CD14-positive monocyte (primary cell): Measurements from ENCODE around the gene P3H4. TPM values are rescaled to one million over a fixed set of nuclear protein-coding genes. Genes with fewer than 3 reads are reported as not detected.

Source experiments
- DNase-seq, 3 donors: peaks; one replicate each; pipeline ENCODE4 v3.0.0-alpha.2; 2011 to 2022
- H2AFZ ChIP-seq: 2 replicates; pipeline ENCODE4 v1.6.0; 2012; ENCODE audit warnings: mild to moderate bottlenecking, low read depth, low read length, inconsistent platforms; ENCODE audit not compliant: insufficient read depth, poor library complexity, severe bottlenecking
- H3K27ac ChIP-seq, 2 donors: 1 replicate in 1 of 2; 2 replicates in 1 of 2; pipeline ENCODE4 v1.5.1; 2012 to 2013; ENCODE audit warnings: low read length in 2 of 2, control low read depth in 1 of 2, inconsistent platforms in 1 of 2, low read depth in 1 of 2, mild to moderate bottlenecking in 1 of 2
- H3K27me3 ChIP-seq, 2 donors: one replicate each; pipeline versions ENCODE4 v1.6.0 to v1.6.1; 2011 to 2013; ENCODE audit warnings: low read length in 2 of 2; ENCODE audit not compliant: control insufficient read depth in 2 of 2, insufficient read depth in 2 of 2
- H3K36me3 ChIP-seq, 2 donors: replicated peaks in 1 of 2; 1 replicate in 1 of 2; 2 replicates in 1 of 2; pipeline versions ENCODE4 v1.5.1 to v1.6.1; 2012 to 2013; ENCODE audit warnings: low read length in 2 of 2, control low read depth in 1 of 2, inconsistent platforms in 1 of 2, mild to moderate bottlenecking in 1 of 2; ENCODE audit not compliant: insufficient read depth in 2 of 2, control insufficient read depth in 1 of 2
- H3K4me1 ChIP-seq, 2 donors: 1 replicate in 1 of 2; 2 replicates in 1 of 2; pipeline versions ENCODE4 v1.5.1 to v1.6.1; 2012 to 2013; ENCODE audit warnings: low read length in 2 of 2, control low read depth in 1 of 2, inconsistent platforms in 1 of 2, mild to moderate bottlenecking in 1 of 2, moderate library complexity in 1 of 2; ENCODE audit not compliant: insufficient read depth in 2 of 2, control insufficient read depth in 1 of 2
- H3K4me2 ChIP-seq: replicated peaks from 2 replicates; pipeline ENCODE3; 2012; ENCODE audit warnings: low read length, moderate library complexity, mild to moderate bottlenecking; ENCODE audit not compliant: poor library complexity, severe bottlenecking; ENCODE audit errors: extremely low read depth
- H3K4me3 ChIP-seq, 3 experiments: fragments of 200-600 bp in 1 of 3; sonication (generic) in 1 of 3; replicated peaks in 1 of 3; 1 replicate in 2 of 3; 2 replicates in 1 of 3; pipeline ENCODE4 v1.5.1; 2011 to 2013; ENCODE audit warnings: low read length in 3 of 3, mild to moderate bottlenecking in 3 of 3, control low read depth in 2 of 3, low read depth in 2 of 3, inconsistent platforms in 1 of 3, moderate library complexity in 1 of 3
- H3K79me2 ChIP-seq: 2 replicates; pipeline ENCODE4 v1.6.0; 2012; ENCODE audit warnings: mild to moderate bottlenecking, control low read depth, inconsistent platforms, low read length, moderate library complexity; ENCODE audit not compliant: insufficient read depth
- H3K9ac ChIP-seq: 2 replicates; pipeline ENCODE4 v1.6.0; 2017; ENCODE audit warnings: low read length, mild to moderate bottlenecking; ENCODE audit not compliant: insufficient read depth, poor library complexity, severe bottlenecking
- H3K9me3 ChIP-seq, 2 donors: replicated peaks in 1 of 2; 1 replicate in 1 of 2; 2 replicates in 1 of 2; pipeline versions ENCODE4 v1.5.1 to v1.6.1; 2012 to 2013; ENCODE audit warnings: low read length in 2 of 2, control low read depth in 1 of 2; ENCODE audit not compliant: control insufficient read depth in 1 of 2, insufficient read depth in 1 of 2
- H4K20me1 ChIP-seq: 2 replicates; pipeline ENCODE4 v1.6.0; 2012; ENCODE audit warnings: mild to moderate bottlenecking, low read length, control low read depth, moderate library complexity; ENCODE audit not compliant: insufficient read depth
- H3K27ac Mint-ChIP-seq, 7 donors: one replicate each; pipeline ENCODE4 v1.8.0; 2020; ENCODE audit warnings: mild to moderate bottlenecking in 7 of 7, mixed read lengths in 7 of 7, moderate library complexity in 6 of 7, inconsistent platforms in 2 of 7
- H3K27me3 Mint-ChIP-seq, 3 donors: one replicate each; pipeline ENCODE4 v1.8.0; 2021 to 2022; ENCODE audit warnings: low read depth in 3 of 3, mild to moderate bottlenecking in 3 of 3, mixed read lengths in 3 of 3, moderate library complexity in 3 of 3, inconsistent platforms in 1 of 3
- H3K36me3 Mint-ChIP-seq, 2 donors: one replicate each; pipeline ENCODE4 v1.8.0; 2020; ENCODE audit warnings: mixed read lengths in 2 of 2, inconsistent platforms in 1 of 2, mild to moderate bottlenecking in 1 of 2
- H3K4me1 Mint-ChIP-seq: one replicate; pipeline ENCODE4 v1.8.0; 2020; ENCODE audit warnings: mild to moderate bottlenecking, mixed read lengths
- H3K4me3 Mint-ChIP-seq, 2 donors: one replicate each; pipeline ENCODE4 v1.8.0; 2020; ENCODE audit warnings: mild to moderate bottlenecking in 2 of 2, mixed read lengths in 2 of 2, moderate library complexity in 1 of 2
- H3K9me3 Mint-ChIP-seq, 7 donors: one replicate each; pipeline ENCODE4 v1.8.0; 2020 to 2022; ENCODE audit warnings: mixed read lengths in 7 of 7, mild to moderate bottlenecking in 6 of 7, moderate library complexity in 6 of 7, inconsistent platforms in 2 of 7
- WGBS: methylation state at CpG from one replicate; pipeline ENCODE4 v1.1.5; 2013; ENCODE audit warnings: missing lambda C conversion rate; ENCODE audit not compliant: insufficient coverage; 5-methylcytosine and 5-hydroxymethylcytosine counted together
- intact Hi-C, 2 donors: fragments of 100-400 bp; cut with micrococcal nuclease; formaldehyde crosslinking; loops; one replicate each; pipeline versions ENCODE4 v1.15.0 to v1.15.1; 2023
- polyA plus RNA-seq, 3 donors: library from polyadenylated mRNA; depleted of rRNA in 1 of 3; unstranded in 2 of 3; stranded (reverse) in 1 of 3; fragments of 300-500 nt in 2 of 3; fragments of >200 nt in 1 of 3; fragmentation: Illumina TruSeq in 2 of 3; gene quantifications; 1 replicate in 2 of 3; 2 replicates in 1 of 3; pipeline ENCODE4 v1.2.3, GENCODE V29; 2012 to 2021
- TF ChIP-seq, protein P1 (sequence below): fragments of 200-600 bp; IDR thresholded peaks from one replicate; pipeline ENCODE4 v1.8.0; 2022; ENCODE audit warnings: antibody characterized with exemption, mild to moderate bottlenecking

Gene P3H4
- polyA plus RNA-seq, 3 donors, result 0.13 to 0.46 (median 0.16) TPM

DNA sequence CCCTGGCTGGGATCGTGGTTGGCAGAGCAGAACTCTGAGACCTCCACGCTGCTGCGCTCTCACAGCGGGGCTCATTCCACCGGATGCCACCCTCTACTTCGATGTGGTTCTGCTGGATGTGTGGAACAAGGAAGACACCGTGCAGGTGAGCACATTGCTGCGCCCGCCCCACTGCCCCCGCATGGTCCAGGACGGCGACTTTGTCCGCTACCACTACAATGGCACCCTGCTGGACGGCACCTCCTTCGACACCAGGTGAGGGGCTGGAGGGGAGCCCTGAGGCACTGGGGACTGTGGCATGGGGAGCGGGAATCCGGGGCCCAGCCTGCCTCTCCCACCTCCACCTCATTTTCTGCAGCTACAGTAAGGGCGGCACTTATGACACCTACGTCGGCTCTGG, 6.3 kb upstream of the P3H4 start:
- no peaks in the 10 kb centered on the region for H3K79me2 ChIP-seq
- TF ChIP-seq, protein P1, sequence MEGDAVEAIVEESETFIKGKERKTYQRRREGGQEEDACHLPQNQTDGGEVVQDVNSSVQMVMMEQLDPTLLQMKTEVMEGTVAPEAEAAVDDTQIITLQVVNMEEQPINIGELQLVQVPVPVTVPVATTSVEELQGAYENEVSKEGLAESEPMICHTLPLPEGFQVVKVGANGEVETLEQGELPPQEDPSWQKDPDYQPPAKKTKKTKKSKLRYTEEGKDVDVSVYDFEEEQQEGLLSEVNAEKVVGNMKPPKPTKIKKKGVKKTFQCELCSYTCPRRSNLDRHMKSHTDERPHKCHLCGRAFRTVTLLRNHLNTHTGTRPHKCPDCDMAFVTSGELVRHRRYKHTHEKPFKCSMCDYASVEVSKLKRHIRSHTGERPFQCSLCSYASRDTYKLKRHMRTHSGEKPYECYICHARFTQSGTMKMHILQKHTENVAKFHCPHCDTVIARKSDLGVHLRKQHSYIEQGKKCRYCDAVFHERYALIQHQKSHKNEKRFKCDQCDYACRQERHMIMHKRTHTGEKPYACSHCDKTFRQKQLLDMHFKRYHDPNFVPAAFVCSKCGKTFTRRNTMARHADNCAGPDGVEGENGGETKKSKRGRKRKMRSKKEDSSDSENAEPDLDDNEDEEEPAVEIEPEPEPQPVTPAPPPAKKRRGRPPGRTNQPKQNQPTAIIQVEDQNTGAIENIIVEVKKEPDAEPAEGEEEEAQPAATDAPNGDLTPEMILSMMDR, result no peak
- H4K20me1 ChIP-seq, result no peaks in the 10 kb centered on the region
- intact Hi-C loops, result no loop called here
- Mint-ChIP-seq H3K27me3 (peaks cover 6 to 17% (median 13%) of the 10 kb centered on the region in 3 donors), H3K27ac (no peak overlapping the region), H3K9me3 (peaks cover 0 to 2% (median 0%) of the 10 kb centered on the region in 7 donors), H3K4me1 (no peaks in the 10 kb centered on the region), H3K4me3 (no peak overlapping the region), H3K36me3 (peaks cover 0 to 2% of the 10 kb centered on the region in 2 donors)
- 100% methylated on average over 10 of the region's 20 CpGs for WGBS
- no peaks in the 10 kb centered on the region for H3K4me1 ChIP-seq
- H3K9ac ChIP-seq, result no peak overlapping the region
- no peak overlapping the region for H3K4me3 ChIP-seq
- H3K27ac ChIP-seq, result no peak overlapping the region
- no peak for DNase-seq
- no peaks in the 10 kb centered on the region for H3K9me3 ChIP-seq
- no peaks in the 10 kb centered on the region for H3K36me3 ChIP-seq
- H3K27me3 ChIP-seq, result peaks cover 1 to 14% of the 10 kb centered on the region in 2 donors
- no peak overlapping the region for H3K4me2 ChIP-seq
- H2AFZ ChIP-seq, result no peak overlapping the region

DNA sequence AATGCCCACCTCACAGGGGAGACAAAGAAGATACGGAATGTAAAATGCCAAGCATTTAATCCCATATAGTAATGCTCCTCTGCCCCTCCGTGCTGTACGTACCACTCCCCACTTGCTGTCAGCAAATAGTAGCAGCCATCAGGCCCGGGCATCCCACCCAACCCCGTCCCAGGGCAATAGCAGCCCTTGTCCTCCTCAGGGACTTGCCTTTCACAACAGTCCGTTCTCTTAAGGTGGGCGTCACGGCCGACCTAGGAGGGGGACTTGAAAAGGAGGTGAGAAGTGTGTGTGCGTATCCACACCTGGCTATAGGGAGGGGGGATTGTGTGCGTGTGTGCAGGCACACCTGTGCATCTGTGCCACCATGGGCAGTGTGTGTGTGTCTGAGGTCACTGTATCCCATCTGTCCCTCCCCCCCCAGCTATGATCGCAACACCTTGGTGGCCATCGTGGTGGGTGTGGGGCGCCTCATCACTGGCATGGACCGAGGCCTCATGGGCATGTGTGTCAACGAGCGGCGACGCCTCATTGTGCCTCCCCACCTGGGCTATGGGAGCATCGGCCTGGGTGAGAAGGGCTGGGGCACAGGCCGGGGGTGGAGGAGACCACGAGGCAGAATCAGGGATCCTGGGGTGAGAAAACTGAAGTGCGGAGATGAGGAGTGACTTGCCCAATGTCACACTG, 5.0 kb upstream of the P3H4 start:
- H3K4me1 Mint-ChIP-seq, result peaks cover 9% of the 10 kb centered on the region
- WGBS, result 97% methylated on average over 17 of the region's 23 CpGs
- peaks cover 0 to 4% (median 0%) of the 10 kb centered on the region in 7 donors for H3K9me3 Mint-ChIP-seq

More for the DNA sequence above, 5.0 kb upstream of the P3H4 start:
- H3K4me3 ChIP-seq, result no peak overlapping the region
- Mint-ChIP-seq H3K4me3 (no peak overlapping the region), H3K27me3 (peaks cover 14 to 29% (median 25%) of the 10 kb centered on the region in 3 donors), H3K36me3 (peaks cover 4 to 5% of the 10 kb centered on the region in 2 donors), H3K27ac (no peak overlapping the region)
- H3K4me2 ChIP-seq, result no peak overlapping the region
- H3K9ac ChIP-seq, result no peak overlapping the region
- no peaks in the 10 kb centered on the region for H3K79me2 ChIP-seq
- TF ChIP-seq, protein P1, result no peak
- intact Hi-C loops, result no loop called here
- H4K20me1 ChIP-seq, result no peaks in the 10 kb centered on the region
- H3K27ac ChIP-seq, result no peak overlapping the region
- DNase-seq, result no peak
- H3K4me1 ChIP-seq, result peaks cover 9 to 12% of the 10 kb centered on the region in 2 donors
- no peaks in the 10 kb centered on the region for H3K36me3 ChIP-seq
- no peak overlapping the region for H2AFZ ChIP-seq
- H3K27me3 ChIP-seq, result peaks cover 9 to 27% of the 10 kb centered on the region in 2 donors
- H3K9me3 ChIP-seq, result no peaks in the 10 kb centered on the region
